Measurements from ENCODE around the gene RNASE7.

The RNASE7 gene

DNA sequence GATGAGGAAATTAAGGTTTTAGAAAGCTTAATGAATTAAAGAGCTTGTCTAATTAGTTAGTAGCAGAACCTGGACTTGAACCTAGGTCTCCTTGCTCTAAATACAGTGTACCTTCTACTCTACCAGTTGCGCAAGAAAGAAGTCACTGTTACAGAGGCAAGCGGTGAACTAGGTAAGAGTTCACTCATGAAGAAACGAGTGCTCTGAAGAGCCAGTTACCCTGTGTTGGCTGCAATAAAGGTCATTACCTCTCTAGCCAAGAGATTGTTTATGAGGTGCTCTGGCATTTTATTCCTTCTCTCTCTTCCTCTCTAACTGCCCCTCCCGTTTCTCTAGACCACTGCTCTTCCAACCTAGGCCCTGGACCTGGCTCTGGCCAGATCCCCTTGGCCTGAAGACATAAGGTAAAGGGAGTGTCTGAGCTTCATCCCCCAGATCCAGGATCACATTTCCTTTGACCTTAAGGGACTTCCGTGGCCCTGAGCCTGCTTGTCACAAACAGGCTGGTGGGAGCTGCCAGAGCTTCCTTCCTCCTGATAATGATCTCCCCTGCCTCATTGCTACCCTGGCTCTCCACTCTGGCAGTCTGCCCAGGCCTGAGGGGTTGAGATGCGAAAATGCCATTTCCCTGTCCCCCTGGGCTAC is 1.9 kb downstream of the RNASE7 start:
- DNase-seq: no peak

DNA sequence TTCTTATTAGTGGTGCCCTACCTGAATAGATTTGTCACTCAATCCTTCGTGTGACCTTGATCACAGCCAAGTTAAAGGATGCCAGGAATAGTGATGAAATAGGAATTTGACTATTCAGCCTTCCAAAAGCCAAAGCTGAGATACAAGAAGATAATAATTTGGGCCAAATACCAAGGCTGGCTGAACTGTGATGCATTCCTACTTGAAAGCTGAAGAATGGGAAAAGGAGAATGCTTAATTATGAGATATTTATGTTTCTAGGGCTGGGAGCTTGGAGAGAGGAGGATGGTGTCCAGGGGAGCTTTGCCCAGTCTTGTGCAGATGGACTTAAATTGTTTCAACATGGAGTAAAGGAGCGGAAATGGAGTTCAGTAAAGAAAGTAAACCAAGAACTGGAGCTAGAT is 5.2 kb downstream of the RNASE7 start:
- peak; percentile 57 for DNase-seq

DNA sequence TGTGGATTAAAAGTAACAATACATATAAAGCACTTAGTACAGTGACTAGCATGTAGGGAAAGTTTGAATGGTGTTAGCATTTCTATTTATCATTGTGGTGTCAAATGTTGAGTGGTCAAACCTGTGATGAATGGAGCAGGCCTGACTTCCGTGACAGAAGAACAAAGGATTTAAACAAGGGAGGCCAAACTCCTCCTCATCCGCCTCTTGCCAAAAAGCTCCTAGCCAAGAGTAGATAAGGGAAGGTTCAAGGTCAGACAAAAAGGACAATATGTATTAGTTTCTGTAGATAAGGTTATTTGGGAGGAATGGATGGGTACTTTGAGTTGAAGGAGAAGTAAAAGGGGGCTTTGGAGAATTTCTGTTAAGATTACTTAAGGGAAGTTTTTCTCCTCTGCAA is 6.5 kb downstream of the RNASE7 start:
- no peak for DNase-seq

DNA sequence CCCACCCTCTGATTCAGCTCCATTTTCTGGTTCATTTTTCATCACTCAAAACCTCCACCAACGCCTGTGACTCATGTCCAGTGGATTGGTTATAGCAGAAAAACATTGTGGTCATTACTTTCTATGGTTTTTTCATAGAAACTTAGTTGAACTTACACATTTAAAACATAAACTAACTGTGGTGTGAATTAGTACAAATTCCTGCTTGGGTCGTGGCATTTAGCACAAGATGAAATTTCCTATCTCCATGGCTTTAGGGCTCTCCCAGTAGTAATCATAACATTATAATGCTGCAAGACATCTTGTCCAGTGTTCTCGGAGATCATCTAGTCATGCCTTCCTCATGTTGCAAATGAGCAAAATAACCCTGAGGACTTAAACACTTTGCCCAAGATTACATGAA is 7.1 kb downstream of the RNASE7 start:
- DNase-seq: peak; percentile 30

DNA sequence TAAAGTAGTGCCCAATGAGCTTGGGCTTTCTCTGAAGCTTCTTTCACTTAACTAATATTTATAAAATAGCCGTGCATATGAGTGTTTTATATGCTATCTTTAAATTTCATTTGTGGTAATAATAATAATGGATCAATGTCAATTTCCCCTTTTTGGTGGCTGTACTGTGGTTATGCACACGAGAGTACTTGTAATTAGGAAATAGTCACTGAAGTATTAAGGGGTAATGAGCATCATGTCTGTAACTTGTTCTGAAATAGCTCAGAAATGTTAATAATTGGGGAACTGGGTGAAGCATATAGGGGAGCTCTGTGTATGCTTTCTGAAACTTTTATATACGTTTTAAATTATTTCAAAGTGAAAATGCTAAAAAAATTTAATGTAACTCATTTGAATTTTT is 8.4 kb downstream of the RNASE7 start:
- no peak for DNase-seq

DNA sequence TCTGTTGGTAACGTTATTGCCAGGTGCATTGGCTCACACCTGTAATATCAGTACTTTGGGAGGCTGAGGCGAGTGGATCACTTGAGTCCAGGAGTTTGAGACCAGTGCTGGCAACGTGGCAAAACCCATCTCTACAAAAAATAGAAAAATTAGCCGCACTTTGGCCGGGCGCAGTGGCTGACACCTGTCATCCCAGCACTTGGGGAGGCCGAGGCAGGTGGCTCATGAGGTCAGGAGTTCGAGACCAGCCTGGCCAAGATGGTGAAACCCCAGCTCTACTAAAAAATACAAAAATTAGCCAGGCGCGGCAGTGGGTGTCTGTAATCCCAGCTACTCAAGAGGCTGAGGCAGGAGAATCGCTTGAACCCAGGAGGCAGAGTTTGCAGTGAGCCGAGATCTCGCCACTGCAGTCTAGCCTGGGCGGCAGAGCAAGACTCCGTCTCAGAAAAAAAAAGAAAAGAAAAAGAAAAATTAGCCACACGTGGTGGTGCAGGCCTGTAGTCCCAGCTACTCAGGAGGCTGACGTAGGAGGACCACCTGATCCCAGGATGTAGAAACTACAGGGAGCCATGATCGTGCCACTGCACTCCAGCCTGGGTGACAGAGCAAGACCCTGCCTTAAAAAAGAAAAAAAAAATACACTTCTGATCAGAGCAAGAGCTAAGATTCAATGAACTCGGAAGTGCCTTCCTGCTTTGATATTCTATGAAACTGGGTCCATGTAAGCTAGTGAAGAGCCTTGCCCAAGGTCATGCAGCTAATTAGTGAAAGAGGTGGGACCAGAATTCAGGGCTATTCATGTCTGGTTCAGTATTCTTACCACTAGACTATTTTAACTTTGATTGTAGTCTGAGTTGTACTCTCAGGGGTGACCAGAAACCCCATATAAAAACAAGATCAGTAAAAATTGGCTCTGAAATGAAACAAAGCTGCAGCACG is 11.3 kb downstream of the RNASE7 start:
- DNase-seq: no peak

DNA sequence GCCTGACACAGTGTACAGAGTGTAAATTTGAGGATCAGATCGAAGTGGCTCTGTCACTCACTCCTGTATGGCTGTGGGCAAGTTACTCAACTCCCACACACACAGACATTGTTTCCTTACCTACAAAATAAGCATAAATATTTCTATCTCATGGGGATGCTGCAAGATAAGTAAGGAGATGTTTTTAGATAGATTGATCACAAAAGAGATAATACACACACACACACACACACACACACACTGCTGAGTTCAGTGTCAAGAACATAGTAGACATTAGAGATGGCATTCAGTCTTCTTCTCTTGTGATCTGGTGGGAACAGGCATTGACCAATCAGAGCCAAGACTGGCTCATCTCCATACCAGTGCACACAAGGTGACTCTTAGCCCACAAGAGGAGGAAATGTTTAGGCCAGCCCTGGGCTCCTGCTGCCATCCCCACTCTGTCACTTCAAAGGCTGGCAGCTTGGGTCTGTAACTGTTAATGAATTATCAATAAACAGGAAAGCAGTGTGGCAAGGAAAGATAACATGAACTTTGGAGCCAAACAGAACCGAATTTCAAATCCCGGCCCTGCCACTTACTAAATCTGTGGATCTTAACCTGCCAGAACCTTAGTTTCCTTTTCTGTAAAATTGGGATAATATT is 12.1 kb downstream of the RNASE7 start:
- DNase-seq: no peak

DNA sequence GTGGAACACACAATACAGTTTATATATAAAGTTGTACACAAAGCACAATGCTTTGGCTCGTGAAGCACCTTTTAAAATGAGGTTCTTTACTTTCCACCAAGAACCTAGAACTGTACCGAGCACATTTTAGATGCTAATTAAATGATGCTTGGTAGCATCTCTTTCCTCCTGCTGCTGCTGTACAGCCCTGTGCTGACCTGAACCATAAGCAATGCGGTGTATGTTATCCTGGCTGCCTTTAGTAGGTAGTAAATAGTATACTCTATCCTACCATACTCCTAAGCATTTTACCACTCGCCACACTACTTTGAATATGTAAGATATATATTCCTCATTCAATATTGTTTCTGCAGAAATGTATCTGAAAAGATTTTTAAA is 12.6 kb downstream of the RNASE7 start:
- no peak for DNase-seq

DNA sequence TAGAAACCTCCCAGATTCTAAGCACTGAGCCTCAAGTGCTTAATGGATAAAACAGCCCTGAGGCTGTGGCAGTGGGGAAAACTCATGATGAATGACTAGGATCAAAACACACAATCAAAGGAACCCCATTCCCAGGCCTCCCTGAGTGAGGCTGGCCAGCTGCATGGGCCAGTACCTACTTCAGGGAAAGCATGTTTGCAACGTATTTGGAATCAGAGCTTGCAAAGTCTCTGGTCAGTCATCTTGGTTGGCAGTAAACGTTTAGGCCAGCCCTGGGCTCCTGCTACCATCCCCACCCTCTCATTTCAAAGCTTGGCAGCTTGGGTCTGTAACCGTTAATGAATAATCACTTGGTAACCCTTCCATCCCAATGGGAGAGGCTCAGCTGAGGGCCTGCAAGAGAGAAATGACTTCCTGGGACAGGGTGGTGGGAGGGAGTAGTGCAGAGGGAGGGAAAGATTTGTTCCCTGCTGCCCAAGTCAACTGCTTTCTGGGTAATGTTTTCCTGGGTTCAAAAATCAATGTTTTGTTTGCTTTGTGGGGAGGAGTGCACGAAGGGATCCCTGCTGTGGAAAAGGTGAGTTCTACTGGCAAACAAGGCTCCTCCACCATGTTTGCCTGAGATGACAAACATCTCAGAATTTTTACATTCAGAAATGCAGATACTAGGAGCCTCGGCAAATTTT is 13.4 kb downstream of the RNASE7 start:
- DNase-seq: no peak

DNA sequence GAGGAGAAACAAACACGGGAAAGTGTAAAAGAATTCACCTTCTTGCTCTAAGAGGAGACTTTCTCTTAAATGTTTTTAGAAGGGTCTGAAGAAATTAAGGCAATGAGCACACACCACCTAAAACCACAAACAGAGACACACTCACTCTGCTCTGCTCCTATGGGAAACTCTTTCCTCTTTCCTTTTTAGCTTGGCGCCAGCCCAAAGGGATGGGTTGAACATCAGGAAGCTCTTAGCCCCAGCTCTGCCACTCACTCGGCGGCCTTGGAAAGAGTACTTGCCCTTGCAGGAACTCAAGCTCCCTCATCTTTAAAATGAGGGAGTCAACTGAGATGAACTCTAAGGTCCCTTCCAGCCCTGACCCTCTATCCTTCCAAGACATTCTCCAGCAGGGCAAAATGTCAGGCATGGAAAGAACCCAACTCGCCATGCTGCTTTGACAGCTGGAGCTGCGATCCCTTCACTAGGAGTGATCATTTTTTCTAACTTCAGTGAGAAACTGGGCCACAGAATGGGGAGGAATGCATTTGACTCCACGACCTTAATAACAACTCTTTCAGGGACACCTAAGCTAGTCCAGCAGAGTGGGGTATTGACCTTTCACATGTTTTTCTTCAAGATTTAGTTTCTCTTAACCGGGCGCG is 14.5 kb downstream of the RNASE7 start:
- peak; percentile 69 for DNase-seq

DNA sequence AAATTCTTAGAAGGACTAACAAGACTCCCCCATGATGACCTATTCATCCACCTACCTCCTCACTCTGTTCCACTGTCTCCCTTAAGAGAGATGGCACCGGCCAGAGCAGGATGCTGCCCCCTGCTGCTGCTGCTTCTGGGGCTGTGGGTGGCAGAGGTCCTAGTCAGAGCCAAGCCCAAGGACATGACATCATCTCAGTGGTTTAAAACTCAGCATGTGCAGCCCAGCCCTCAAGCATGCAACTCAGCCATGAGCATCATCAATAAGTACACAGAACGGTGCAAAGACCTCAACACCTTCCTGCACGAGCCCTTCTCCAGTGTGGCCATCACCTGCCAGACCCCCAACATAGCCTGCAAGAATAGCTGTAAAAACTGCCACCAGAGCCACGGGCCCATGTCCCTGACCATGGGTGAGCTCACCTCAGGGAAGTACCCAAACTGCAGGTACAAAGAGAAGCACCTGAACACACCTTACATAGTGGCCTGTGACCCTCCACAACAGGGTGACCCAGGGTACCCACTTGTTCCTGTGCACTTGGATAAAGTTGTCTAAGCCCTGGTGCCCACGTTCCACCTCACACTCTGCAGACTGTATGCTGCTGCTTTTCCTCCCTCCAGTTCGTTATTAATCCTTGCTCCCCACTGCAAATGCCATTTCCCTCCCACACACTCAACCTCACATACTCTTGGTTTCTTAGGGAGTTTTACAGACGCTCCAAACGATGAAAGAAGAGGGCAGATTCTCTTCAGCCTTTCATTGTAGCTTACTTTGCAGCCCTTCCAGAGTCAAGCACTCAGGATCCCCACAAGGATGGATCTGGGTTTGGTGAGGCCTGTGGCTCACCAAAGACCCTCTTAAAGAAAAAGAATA is 15.9 kb downstream of the RNASE7 start, which contains the start of gene RNASE8:
Gene RNASE8, plus strand, starts transcription at position 20 of the 873 bp plus-strand sequence. Its CDS starts 71 bp downstream, at position 91.
- DNase-seq: peak; percentile 23

DNA sequence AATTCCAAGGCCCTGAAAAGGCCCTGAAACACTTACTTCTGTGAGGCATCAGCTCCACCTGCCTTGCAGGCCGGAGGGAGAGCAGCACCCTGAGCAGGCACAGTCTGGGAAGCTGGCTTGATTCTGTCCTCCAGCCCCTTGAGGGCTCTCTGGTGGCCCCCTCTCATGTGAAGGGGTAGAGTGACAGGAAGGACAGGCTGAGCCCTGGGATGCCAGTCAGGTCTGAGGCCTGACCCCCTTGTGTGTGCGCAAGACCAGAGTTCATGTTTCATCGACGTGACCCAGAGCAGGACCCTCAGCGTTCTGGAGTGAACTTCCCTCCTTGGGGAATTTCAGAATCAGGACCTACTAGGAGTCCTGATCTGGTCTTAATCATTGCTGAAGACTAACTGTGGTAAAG is 16.7 kb downstream of the RNASE7 start:
- no peak for DNase-seq

DNA sequence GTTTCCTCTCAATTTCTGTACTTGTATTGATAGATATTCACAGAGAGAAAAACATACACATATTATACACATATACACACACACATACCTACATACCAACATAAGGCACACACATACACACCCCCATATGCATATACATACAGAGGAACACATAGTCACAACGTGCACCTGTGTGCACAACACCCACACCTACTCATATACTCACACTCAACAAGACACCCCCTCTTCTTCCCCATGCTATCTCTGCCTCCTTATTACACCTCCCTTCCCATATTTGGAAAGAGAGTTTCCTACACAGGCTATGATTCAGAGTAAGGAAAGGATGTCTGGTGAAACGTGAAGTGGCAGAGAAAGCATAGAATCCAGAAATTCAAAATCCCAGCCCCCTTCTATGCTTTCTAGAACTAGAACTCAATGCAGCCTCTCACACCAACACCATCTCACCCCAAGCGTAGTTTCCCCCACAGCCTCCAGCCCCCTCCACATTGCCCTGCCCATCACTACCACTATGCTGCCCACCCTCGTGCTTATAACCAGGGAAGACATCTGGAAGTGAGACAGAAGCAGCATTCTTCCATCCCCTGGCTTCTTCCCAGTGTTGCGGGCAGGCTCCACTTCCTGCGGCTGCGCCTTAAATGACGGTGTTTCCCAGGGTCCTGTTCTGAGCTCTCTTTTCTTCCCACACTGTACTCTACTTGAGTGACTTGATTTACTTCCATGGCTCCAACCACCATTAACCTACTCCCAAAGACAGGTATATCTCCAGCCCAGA is 17.9 kb downstream of the RNASE7 start:
- peak; percentile 48 for DNase-seq

DNA sequence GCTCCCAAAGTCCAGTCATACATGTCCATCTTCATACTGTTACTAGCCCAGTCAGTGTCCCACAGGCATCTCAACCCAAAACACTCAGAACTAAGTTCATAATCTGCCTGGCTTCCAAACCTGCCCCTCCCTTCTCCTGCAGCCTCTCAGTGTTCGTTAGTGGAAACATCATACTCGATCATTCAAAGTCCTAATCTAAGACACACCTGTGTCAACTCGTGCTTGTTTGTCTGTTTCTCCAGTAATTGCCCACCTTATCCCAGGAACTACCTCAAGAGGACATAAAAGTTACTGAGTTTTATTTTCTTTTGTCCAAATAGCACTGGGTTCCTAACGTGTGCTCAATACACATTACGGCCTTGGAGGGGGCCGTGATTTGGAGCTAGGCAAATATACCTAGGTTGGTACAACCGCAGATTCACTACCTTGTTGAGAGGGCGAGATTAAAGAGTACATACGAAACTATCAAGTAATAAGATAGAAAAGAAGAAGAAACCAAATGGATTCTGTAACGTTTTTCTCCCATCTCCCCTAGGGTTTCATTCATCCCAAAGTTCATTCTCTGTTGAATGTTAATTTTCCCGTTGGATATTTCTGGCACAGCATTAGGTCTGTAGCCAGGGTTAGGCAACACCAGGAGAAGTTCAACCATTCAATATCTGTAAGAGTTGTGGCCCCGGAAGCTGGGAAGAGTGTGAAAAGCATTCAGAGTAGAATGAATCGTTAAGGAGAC is 18.6 kb downstream of the RNASE7 start:
- DNase-seq: no peak

DNA sequence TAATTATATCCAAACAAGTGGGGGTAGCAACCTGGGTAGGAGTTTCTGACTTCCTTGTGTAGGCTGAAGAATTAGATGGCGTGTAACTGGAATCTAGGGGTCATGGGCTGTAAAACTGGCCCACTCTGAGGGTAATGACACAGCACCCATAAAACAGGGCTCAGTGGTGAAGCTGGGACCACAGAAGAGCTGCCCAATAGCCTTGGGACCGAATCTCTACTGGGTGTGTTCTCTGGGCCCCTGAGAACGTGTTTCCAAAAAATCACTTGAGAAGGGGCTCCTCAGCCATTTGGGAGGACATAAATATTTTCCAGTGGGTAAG is 19.1 kb downstream of the RNASE7 start:
- no peak for DNase-seq

DNA sequence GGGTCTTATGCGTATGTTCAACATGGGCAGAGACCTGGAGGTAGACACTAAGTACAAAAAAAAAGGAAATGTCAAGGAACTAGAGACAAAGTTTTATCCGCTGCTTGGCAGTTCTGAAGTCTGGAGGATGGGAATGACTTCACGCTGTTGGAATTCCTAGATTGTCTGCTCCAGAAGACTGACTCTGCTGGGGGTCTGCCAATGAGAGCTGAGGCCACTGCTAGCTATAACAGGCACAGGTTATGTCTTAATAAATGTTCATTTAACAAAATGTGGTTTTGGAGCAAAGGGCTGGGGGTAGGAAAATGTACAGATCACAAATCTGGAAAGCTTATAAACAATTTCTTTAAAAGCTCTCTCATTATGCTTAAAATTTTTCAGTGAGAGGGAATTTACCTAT is 21.3 kb downstream of the RNASE7 start:
- DNase-seq: peak; percentile 93

DNA sequence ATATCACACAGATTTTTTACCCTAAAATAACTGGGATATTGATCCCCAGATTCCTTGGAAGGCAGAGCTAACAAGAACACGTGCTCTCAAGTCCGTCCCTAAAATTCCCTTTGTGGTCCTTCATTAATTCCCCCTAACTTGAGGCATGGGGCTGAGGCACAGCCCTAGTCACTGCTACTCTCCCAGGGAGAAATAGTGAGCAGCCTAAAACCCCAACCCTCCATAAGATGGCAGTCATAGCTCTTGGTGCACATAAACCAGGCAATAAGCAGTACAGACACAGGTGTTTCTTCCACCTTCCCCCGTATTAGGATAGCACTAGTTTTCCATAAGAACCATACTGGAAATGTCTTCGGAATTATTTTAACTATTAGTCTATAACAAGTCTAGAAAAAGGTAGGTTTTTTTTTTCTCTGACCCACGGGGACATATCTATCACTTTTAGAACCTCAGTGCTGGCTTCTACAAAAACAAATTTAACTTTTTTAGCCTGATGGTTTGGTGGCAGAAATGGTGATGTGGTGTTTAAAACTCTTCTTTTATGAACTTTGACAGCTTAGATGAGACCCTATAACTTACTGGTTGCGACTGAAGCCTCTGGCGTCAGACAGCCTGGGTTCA is 24.8 kb downstream of the RNASE7 start:
- DNase-seq: no peak

DNA sequence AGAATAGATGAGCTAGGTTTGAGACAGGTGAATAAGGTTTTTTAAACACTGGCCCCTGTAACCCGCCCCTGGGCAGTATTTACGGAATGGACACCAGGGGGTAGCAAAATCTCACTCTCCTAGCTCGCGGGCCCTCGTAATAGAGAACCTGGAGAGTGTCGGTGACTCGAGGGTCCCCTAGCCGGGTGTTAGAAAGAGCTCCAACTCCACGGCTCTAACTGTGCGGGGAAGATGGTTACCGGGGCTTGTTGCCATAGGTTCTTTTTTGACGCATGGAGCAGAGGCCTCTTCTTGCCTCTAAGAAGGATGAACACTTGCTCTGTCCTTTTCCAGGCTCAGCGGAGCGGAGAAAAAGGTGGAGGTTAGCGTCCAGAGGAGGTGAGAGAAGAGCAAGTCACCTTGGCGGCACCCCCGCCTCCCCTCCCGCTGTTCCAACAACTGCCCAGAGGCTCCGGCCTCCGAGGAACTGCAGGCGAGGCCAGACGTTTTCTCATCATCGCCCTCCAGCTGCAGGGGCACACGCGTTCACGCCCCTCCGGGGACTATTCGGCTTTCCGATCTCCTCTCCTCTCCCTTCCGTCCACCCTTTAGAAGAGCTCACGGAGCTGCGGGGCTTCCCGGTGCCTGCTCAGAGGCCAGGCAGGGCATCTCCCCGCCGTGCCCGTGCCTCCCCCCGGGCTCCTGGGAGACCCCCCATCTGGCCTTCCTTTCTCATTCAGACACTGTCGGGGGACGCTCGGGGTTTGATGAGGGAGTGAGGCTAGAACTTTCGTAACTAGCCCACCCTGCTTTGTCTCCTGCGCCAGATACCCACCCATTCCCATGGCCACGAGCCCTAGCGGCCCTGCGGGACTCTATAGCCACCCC is 26.6 kb downstream of the RNASE7 start:
- DNase-seq: peak; percentile 63
